ENCODE measurements around the gene CTNNA3. TPM values are rescaled to one million over a fixed set of nuclear protein-coding genes. Genes with fewer than 3 reads are reported as not detected.

The CTNNA3 gene
- total and polyA plus RNA-seq, 2 of the 4 experiments (the other 2 are of a cell fraction) = 0.19 to 0.90 TPM

- ATAC-seq (ENCODE audit: low read depth) (no peak), DNase-seq (no peak)
- no peaks in the 10 kb centered on the region for H3K4me1 ChIP-seq (ENCODE audit: control insufficient read depth, insufficient read depth, low read length)
- no peak overlapping the region for H2AFZ ChIP-seq (replicated peaks; ENCODE audit: low read length, poor library complexity)
- no peaks in the 10 kb centered on the region for H3K9me3 ChIP-seq (ENCODE audit: control insufficient read depth, insufficient read depth, low read length)
- no peak overlapping the region for H3K4ac ChIP-seq (ENCODE audit: low read depth, low read length)
- H4K8ac ChIP-seq (ENCODE audit: low read depth in 2 of 2, low read length in 2 of 2) = no peak overlapping the region
- H3K18ac ChIP-seq (ENCODE audit: low read depth, low read length) = no peak overlapping the region
- no peaks in the 10 kb centered on the region for H3K36me3 ChIP-seq (ENCODE audit: control insufficient read depth, insufficient read depth, low read length)
- no peak overlapping the region for H3K9ac ChIP-seq (ENCODE audit: low read depth, low read length)
- no peak overlapping the region for H3K23ac ChIP-seq (ENCODE audit: low read depth, low read length)
- intact Hi-C loops (cut with micrococcal nuclease) (no loop called here), dilution Hi-C loops (cut with HindIII; ENCODE audit: low sequenced_read_pairs, unreplicated experiment) (no loop called here), in situ Hi-C loops (cut with MboI; ENCODE audit: low sequenced_read_pairs) (no loop called here)
- no peak overlapping the region for H3K4me2 ChIP-seq (ENCODE audit: low read depth, low read length)
- H2BK120ac ChIP-seq (ENCODE audit: low read depth, low read length) = no peak overlapping the region
- WGBS, 2 experiments (ENCODE audit: extremely low coverage in 2 of 2, insufficient read length in 1 of 2) = 89% methylated on average over 2 of the region's 4 CpGs; no CpG with 5 or more reads in 1 of the 2 experiments
- no peak overlapping the region for H2BK5ac ChIP-seq (ENCODE audit: low read depth, low read length, poor library complexity, severe bottlenecking)
- no peak overlapping the region for H3K4me3 ChIP-seq (ENCODE audit: insufficient read depth, low read depth, low read length)
- H3K14ac ChIP-seq (replicated peaks; ENCODE audit: low read depth, low read length) = no peak overlapping the region
- no peak overlapping the region for H2BK15ac ChIP-seq (ENCODE audit: low read depth, low read length)
- H4K5ac ChIP-seq (ENCODE audit: low read depth, low read length) = no peak overlapping the region
- BruUV-seq (replicated peaks) = no TSS peak
- H3K27ac ChIP-seq (ENCODE audit: insufficient read depth, low read length) = no peak overlapping the region
- no peaks in the 10 kb centered on the region for H3K27me3 ChIP-seq (ENCODE audit: control insufficient read depth, insufficient read depth, low read length)
- no peak for TF ChIP-seq FOS (IDR thresholded peaks at IDR 0.05; ENCODE audit: low read depth, low read length)
- no peak for TF ChIP-seq USF2 (IDR thresholded peaks at IDR 0.05; ENCODE audit: low read depth, low read length)
- no peak for TF ChIP-seq CEBPB (IDR thresholded peaks at IDR 0.05; ENCODE audit: low read depth, low read length)
- no peak for TF ChIP-seq CHD1 (IDR thresholded peaks at IDR 0.05; ENCODE audit: low read depth, low read length)
- TF ChIP-seq BHLHE40 (IDR thresholded peaks at IDR 0.05; ENCODE audit: low read depth, low read length) = no peak
- no peak for TF ChIP-seq NFE2L2 (IDR thresholded peaks at IDR 0.05; ENCODE audit: low read depth, low read length)
- no peak for TF ChIP-seq RCOR1 (IDR thresholded peaks at IDR 0.05; ENCODE audit: insufficient replicate concordance, low read length)
- no peak for TF ChIP-seq SMC3 (IDR thresholded peaks at IDR 0.05; ENCODE audit: low read depth, low read length)
- TF ChIP-seq, protein P1, sequence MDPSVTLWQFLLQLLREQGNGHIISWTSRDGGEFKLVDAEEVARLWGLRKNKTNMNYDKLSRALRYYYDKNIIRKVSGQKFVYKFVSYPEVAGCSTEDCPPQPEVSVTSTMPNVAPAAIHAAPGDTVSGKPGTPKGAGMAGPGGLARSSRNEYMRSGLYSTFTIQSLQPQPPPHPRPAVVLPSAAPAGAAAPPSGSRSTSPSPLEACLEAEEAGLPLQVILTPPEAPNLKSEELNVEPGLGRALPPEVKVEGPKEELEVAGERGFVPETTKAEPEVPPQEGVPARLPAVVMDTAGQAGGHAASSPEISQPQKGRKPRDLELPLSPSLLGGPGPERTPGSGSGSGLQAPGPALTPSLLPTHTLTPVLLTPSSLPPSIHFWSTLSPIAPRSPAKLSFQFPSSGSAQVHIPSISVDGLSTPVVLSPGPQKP (IDR thresholded peaks at IDR 0.05; ENCODE audit: borderline replicate concordance, low read depth, low read length) = no peak
- TF ChIP-seq MAFK (IDR thresholded peaks at IDR 0.05; ENCODE audit: low read depth, low read length) = no peak
- TF ChIP-seq MXI1 (IDR thresholded peaks at IDR 0.05; ENCODE audit: borderline replicate concordance, low read depth, low read length) = no peak
- TF ChIP-seq MAZ (IDR thresholded peaks at IDR 0.05; ENCODE audit: borderline replicate concordance, low read depth, low read length) = no peak
- TF ChIP-seq, protein P2, sequence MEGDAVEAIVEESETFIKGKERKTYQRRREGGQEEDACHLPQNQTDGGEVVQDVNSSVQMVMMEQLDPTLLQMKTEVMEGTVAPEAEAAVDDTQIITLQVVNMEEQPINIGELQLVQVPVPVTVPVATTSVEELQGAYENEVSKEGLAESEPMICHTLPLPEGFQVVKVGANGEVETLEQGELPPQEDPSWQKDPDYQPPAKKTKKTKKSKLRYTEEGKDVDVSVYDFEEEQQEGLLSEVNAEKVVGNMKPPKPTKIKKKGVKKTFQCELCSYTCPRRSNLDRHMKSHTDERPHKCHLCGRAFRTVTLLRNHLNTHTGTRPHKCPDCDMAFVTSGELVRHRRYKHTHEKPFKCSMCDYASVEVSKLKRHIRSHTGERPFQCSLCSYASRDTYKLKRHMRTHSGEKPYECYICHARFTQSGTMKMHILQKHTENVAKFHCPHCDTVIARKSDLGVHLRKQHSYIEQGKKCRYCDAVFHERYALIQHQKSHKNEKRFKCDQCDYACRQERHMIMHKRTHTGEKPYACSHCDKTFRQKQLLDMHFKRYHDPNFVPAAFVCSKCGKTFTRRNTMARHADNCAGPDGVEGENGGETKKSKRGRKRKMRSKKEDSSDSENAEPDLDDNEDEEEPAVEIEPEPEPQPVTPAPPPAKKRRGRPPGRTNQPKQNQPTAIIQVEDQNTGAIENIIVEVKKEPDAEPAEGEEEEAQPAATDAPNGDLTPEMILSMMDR (conservative IDR thresholded peaks at IDR 0.05; ENCODE audit: low read depth, low read length) = no peak
- TF ChIP-seq RAD21 (IDR thresholded peaks at IDR 0.05; ENCODE audit: low read length) = no peak
- no peak for TF ChIP-seq POLR2A (IDR thresholded peaks at IDR 0.05; ENCODE audit: low read depth, low read length)
- TF ChIP-seq RFX5 (IDR thresholded peaks at IDR 0.05; ENCODE audit: low read depth, low read length) = no peak
- no peaks in the 10 kb centered on the region for H4K20me1 ChIP-seq (ENCODE audit: insufficient read depth, low read length)
- H2AK5ac ChIP-seq (ENCODE audit: low read depth, low read length) = no peak overlapping the region
- POLR2A ChIA-PET (ENCODE audit: unreplicated experiment) = no interaction called here
- no peak overlapping the region for H2BK20ac ChIP-seq (ENCODE audit: low read depth, low read length)
- no peak overlapping the region for H4K91ac ChIP-seq (ENCODE audit: insufficient read depth, low read depth, low read length)
- H3K56ac ChIP-seq (ENCODE audit: extremely low read depth, insufficient read depth, low read length) = no peak overlapping the region
- no peak overlapping the region for H2AK9ac ChIP-seq (replicated peaks; ENCODE audit: low read depth, low read length, poor library complexity)
- CTCF ChIA-PET = no interaction called here
- no peaks in the 10 kb centered on the region for H3K79me1 ChIP-seq (ENCODE audit: low read depth in 1 of 2, low read length in 2 of 2)
- no peaks in the 10 kb centered on the region for H3K9me1 ChIP-seq (ENCODE audit: insufficient read depth, low read length)
Measured at GRCh38 chr10:66565999-66566398, 1130.0 kb downstream of the CTNNA3 start.
